Activated CD4-positive, alpha-beta T cell treated with anti-CD3 and anti-CD28 coated beads for 48 hours (primary cell): ENCODE results near the gene NKAIN2.

Experiments used
- DNase-seq: peaks from one replicate; pipeline ENCODE4 v3.0.0-alpha.2; 2020

Gene NKAIN2

DNA sequence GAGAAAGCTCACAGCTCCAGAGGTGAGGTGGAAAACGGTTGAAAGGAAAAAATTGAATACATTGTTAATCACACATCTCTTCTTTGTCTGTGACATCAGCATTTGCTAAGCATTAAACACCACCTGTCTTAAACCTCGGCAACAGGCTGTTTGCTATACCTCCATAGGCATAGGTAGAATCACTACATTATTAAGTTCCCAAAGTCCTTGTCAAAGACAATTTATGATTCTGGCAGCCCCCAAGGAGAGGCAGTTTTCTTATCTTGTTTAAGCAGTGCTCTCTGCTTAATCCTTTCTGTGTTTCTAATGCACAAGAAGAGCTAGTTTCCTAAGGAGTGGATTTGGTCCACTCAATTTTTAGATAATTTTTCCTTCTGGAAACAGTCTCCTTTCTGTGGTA is 249.7 kb downstream of the NKAIN2 start:
- no peak for DNase-seq

DNA sequence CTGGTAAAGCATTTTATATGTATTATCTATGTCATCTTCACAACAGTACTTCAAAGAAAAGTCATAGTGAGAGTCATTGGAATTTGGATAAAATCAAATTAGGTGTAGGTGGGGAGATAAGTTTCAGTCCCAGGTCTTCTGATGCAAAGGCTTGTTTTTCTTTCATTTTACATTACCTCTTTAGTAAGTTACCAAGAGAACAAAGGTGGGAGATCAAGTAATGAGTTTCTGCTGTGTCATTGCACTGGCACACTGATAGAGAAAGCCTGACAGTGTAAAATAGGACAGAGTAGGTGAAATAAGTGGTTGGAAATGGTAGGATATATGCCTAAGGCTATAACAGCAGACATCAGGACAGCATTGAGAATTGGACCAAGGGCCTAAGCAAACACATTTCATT is 250.4 kb downstream of the NKAIN2 start:
- no peak for DNase-seq

- DNase-seq: no peak
Observed at GRCh38 chr6:124055395-124055794, 251.7 kb downstream of the NKAIN2 start.

GRCh38 chr6:124055963-124056362 is 252.3 kb downstream of the NKAIN2 start:
- DNase-seq: no peak

DNA sequence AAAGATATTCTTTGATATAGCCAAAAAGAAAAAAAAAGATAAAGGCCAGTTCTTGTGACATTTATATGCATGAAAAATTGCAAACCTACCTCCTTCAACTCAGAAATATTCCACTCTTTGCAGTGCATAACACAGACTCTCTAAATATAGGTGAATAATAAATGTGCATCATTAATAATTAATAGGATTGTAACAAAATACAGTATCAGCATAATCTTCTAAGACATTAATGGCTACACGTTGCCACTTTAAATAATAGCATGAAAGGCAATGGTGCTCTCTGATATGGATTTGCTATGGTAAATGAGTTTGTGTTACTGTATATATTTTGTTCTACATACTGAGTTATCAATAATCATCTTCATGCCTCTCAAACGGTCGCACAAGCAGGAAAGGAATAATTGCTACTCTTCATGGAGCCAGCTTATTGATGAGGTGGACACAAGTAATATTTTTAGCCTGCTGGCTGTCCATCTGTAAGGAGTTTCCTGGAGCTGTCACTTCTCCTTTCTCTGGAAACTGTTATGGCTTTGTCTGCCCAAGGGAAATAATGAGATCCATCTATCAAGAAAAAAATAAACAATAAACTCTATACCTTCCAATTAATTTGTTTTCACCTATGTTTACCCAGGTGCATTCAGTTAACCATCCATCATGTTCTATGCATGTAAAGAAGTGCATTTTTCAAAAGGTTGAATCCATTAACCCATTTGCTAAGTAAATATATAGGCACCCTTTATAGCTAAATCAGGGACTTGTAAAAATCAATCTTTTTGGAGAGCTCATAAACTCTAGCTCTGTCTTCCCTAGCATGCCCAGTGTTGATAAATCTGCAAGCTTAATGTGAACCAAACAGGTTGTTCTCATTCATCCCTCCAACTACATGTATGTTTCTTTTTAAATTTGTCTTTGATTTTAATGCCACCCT is 253.0 kb downstream of the NKAIN2 start:
- no peak for DNase-seq

GRCh38 chr6:124057461-124057860 is 253.8 kb downstream of the NKAIN2 start:
- no peak for DNase-seq

DNA sequence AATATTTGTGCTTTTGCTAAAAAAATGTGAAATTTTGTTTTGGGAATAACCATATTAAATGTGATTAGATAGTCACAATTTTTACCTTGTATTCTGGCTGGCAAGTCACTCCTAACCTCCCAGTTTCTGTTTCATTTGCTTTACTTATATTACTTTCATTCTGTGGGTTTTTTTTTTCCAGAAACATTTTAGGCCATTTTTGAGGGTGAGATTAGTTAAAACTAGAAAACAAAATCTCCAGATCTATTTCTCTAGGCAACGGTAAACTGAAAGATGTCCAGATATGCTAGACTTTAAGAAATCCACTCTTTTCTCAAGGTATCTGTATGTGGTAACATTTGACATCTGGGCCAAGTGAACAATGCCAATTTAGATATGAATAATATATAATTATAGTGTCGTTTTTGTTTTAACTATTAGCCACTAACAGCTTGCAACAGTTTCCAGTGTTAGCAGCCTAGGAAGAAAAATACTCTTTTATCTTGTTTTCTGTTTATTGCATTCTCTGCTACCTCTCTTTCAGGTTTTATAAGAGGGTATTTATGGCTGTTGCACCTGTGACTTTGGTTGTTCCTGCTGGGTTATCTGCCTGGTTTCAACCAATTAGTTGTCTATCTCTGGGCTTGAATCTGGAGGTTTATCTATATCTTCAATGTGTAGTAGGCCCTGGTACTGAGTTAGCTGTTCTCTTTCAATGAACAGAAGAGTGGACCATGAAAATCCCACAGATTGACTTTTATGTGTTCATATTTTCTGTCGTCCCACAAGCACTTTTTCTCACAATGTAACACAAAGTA is 260.9 kb downstream of the NKAIN2 start:
- no peak for DNase-seq

GRCh38 chr6:124066269-124066668 is 262.6 kb downstream of the NKAIN2 start:
- DNase-seq: no peak

DNA sequence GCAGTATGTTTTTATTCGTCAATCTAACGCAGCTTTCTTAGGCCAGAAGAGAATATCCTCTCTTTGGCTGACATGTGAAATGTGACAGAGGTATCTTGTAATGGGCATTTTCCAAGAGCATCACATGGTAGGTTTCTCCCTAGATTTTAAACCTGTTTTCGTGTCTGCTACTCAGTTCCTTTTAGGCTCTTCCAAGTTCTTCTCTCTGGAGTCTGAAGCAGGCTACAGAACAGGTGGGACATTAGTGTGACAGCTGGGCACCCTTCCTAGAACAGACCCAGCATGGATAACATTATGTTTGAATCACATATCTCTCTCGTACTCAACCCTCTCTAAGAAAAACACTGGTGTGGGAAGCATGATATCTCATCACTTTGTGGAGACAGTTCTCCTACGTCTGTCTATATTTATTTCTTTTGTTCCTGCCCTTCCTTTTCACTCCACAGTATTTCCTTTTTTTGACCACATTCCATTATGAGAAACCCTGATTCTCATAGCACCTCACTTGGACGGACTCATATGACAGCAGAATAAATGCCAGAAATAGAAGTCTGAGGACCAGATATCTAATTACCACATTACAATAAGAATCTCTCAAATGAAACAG is 263.4 kb downstream of the NKAIN2 start:
- DNase-seq: no peak

DNA sequence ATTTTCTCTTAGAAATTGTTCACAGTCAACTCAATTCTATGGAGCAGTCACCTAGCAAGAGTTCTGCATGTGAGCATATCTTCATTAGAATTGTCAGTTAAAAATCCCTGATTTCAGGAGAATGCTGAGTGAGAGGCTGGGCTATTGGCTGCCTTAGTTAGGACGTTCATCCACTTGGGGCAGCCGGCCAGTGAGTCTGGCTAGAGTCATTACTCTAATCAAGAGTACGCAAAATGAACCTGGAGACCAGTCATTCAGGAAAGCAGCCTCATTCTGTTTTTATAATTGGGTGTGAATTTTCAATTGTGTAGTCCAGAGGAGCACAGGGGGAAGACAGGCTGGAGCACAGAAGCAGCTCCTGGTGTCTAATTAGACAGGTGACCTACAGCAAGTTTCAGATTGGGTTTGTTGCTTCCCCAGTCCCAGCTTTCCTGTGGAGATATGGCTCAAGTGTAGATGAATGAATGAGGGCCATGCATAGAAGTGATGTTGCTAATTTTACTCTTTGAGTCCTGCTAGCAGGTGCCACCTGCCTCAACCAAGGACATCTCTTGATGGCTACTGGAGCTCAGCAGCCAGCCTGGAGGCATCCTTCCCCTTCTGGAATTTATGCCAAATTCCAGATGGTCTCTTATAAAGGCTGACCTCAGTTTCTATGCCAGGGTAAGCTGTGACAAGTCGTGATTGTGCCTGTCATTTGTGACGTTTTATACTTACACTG is 265.7 kb downstream of the NKAIN2 start:
- DNase-seq: no peak

DNA sequence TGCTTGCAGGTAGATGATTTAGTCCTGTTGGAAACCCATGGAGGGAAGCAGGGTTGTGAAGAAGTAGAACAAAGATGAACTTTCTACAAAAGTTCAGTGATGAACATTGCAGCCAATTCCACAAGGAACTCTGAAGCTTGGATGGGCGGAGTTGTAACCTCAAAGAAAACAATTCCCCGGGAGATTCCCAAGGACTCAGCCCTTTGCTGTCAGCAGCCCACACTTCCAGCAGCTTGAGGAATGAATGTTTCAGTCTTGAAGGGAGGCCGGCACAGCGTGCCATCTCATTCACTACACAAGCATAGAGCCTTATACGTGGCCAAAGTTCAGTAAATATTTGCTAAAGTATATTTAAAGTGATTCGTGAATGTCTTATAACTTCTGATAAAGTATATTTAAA is 269.4 kb downstream of the NKAIN2 start:
- DNase-seq: no peak

- no peak for DNase-seq
Observed at GRCh38 chr6:124073820-124074587, 270.3 kb downstream of the NKAIN2 start.

DNA sequence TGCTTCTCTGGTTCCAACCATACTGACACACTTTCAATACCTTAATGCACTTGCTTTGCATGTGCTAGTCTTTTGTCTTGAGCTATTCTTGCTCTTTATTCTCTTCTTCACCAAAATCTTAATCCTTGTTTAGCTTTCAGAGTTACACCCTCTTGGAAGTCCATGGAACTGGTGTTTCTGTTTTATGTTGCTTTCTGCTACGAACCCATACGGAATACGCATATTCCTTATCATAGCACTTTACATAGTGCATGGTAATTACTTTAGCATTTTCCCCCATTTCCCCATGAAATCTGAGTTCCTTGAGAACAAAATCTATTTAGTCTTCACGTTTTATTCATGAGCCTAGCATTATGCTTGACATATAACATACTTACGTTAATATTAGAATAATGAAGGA is 270.9 kb downstream of the NKAIN2 start:
- DNase-seq: no peak

GRCh38 chr6:124076336-124077048 is 272.8 kb downstream of the NKAIN2 start:
- no peak for DNase-seq

DNA sequence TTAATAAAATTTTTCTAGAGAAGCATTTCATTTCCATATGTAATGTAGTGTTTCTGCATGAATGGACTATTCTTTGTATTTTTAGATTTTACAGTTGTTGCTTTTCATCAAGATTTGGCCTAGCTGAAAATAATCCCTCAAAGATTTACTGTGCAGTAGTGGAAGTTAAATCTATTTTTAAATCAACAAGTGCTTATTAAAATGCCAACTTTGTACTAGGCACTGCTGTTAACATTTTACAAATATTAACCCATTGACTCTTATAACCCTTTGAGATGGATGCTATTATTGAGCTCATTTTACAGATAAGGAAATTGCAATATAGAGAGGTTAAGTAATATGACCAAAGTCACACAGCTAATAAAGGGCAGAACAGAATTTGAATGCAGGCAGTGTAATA is 274.5 kb downstream of the NKAIN2 start:
- no peak for DNase-seq

DNA sequence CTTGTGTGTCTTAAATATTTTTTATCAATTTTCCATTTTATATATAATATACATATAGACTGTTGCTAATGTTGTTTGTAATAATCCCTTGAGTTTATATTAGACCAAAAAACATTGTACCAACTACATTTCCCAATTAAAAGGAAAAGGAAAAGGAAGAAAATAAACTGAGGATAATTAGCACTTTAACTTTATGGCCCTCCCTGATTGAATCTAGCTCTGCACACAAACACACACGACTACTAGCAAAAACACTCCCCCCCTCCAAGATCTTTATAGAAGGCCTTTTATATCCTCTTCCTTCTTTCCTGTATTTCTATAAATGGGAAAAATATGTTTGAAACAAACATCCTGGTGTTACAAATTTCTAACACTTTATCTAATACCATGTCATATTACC is 276.8 kb downstream of the NKAIN2 start:
- no peak for DNase-seq

DNA sequence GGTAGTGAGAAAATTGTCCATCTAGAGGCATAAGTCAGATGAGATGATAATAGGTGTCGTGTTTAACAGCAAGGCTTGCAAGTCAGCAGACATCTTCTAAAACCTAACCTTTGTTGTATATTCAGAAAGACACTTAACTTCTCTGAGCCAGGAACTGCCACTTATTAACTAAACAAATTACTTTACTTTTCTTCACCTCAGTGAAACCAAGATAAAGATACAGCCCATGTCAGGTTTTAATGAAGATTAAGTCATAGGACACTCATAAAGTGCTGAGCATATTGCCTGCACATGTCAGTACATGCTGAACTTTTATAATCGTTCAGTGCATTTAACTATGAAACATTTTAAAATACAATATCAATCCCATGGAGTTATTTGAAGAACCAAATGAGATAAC is 286.8 kb downstream of the NKAIN2 start:
- no peak for DNase-seq

DNA sequence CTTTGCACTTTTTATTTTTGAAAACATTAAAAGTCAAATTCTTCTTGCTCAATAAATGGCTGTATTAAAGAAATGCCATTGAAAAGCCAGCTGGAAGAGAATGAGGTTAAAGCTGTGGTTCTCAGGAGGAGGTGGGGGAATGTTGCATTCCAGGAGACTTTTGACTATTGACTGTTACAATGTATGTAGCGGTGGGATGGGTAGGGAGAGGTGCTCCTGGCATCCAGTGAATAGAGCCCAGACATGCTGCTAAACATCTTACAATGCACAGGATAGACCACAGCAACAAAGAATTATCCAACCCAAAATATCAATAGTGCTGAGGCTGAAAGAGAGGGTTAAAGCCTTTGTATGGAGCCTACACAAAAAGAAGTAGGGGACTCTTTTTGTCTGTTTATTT is 295.9 kb downstream of the NKAIN2 start:
- DNase-seq: no peak

- no peak for DNase-seq
Observed at GRCh38 chr6:124110514-124110913, 306.8 kb downstream of the NKAIN2 start.

GRCh38 chr6:124119596-124119995 is 315.9 kb downstream of the NKAIN2 start:
- DNase-seq: no peak

DNA sequence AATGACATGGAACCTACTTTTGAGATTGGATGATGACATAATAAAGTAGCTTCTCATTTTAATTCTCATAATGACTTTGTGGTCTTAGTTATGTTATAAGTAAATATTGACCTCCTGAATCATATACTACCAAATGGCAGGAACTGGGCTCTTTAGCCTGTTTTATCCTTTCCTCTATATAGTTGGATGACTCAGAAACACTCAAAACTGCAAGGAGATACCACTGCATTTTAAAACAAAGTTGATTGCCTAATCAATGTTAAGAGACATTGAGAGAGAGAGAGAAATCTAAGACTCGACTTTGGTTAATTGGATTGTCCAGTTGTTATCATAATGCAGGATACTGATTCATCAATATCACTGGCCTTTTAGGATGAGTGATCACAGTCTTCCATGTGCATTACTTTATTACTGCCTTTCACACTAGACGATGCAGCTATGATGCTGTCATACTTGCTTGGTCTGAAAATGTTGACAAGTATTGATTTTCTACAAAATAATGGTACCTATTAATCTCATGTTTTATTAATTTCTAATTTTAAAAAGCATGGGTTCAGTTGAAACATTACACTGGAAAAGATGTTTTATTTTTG is 320.0 kb downstream of the NKAIN2 start:
- no peak for DNase-seq
